HG02798 (cell line): ENCODE results near the gene KIAA1958.
"Not testable (repeated sequence)": the region's sequence is repeated elsewhere in the genome, so short reads cannot be mapped to it uniquely, and the experiment has no call there.

Experiments
- ATAC-seq: cut with Tn5 transposase; IDR thresholded peaks from one replicate; pipeline ENCODE4 v1.9.1; 2021; ENCODE audit warnings: mild to moderate bottlenecking; ENCODE audit not compliant: unreplicated experiment, poor library complexity

KIAA1958 gene

DNA sequence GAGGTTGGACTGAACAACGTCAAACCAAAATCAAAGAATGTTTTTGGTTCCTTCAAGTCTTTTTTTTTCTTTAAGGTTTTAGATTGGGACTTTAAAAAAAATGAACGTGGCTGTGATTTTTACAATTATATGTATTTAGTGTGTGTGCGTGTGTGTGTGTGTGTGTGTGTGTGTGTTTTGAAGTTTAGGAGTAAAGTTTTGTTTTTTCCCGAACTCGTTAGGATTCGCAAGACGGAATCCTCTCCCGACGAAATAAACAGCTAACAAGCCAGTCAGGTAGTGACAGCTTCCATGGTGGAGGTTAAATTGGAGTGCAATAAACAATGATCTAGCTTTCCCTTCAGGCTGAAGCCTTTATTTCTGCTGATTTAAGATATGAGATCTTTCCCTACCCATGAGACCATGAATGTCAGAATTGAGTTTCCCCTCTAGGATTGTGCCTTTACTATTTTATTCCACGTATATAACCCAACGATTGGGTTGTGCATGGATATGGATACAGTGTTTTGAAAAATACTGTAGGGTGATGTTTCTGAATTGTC, 1.2 kb downstream of the KIAA1958 start:
- ATAC-seq = no peak

DNA sequence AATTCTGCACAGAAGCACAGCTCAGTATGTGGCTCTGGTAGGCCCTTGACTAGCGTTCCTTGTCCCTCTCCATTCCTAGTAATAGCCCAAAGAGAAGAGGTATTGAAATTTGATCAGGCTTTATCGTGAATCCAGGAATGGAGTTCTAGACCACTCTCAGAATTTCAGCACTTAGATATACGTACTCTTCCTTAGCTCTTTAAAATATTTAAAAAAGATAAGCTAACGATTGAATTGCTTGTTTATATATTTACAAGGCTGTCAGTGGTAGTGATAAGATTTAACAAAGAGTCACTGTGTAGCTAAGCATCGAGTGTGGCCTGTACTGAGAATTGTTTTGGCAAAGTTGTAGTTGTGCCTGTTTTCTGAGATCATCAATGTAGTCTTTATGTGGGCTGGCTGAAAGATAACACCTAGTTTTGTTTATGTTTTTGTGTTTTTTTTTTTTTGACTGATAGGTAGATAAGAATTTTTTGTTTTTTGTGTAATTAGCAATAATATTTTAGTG, 2.5 kb downstream of the KIAA1958 start:
- ATAC-seq = no peak

DNA sequence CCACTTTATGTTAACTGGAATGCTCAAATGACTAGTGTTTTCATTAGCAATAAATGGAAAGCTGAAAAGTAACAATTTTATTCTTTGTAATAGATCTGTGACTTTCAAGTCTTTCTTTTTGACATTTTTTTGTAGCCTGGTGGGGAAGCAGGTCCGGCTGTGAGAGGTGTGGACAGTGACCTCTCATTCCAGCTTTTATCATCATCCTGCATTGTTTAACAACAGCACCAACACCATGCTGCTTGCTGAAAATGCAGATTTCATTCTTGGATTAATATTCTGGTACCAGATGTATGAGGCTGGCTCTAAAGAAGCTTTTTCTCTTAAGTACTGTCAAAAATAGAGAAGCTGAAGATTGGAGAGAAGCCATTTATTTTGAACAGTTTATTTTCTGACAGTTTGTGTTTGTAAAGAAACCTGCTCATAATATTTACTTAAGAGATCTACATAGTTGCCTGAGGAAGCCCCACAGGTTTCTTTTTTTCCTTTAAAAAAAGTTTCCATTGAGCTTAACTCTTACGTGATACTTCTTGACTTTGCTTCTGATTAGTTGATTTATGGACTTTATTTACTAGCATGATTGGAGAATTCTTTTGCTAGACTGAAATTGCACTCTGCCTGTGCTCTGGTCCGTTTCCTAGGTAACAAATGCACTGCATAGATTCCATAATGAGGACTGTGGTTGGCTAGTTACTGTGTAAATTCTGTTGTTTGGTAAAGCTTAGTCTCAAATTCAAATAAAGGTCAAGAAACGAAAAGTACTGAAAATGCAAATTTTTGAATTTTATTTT, 3.4 kb downstream of the KIAA1958 start:
- ATAC-seq = no peak

DNA sequence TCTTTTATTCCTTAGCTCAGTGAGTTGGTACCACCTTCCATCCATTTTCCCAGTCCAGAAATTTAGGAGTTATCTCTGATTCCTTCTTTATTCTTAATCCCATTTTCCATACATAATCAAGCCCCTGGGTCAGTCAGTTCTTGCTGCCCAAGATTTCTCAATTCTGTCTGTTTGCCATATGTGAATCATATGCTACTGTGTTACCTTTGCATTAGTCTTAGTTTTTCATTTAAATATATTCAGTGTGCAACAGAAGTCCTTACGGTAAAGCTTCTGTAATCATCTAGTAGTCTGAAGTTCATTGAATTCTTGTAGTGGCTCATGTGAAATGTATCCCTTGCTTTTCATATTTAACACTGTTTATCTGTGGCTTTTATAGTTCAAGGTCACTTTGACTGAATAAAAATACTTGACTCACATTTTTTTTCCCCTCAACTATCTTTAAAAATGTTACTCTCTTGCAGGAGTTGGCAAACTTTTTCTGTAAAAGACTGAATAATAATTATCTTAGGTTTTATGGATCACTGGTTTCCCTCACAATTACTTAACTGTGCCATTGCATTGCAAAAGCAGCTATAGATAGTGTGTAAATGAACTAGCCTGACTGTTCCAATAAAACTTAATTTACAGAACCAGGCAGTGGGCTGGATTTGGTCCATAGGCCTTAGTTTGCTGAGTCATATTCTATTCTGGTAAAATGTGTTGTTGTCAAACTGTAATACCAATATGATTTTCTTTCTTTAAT, 6.9 kb downstream of the KIAA1958 start:
- no peak for ATAC-seq

DNA sequence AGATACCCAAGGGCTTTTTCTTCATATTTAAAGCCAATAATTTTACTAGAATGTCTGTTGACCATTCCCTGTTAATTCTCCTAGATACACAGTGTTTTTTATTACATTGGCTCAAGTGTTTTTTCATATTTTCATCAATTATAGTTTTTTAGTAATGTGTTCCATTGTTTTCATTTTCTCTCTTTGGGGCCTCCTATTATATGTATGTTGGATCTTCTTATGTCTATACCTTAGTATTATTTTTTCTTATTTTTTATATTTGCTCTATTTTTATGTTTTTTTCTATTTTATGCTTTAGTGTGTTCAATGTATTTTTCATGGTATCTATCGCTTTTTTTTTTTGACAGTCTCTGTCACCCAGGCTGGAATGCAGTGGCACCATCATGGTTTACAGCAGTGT, 7.5 kb downstream of the KIAA1958 start:
- no peak for ATAC-seq

DNA sequence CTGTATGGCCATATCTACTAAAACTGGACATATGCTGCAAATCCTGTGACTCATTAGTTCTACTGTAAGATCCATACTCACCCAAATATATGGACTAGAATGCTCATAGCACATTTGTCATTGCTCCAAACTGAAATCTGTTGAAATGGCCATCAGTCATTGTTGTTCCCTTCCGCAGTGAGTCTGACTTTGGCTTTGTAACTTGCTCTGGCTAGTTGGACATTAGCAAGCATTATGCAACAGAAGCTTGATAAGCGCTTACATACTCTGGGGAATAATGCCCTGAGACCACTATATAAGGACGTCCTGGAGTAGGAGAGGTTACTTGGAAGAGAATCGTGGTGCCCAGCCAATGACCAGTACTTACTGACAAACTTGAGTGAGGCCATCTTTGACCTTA, 9.0 kb downstream of the KIAA1958 start:
- ATAC-seq = no peak

GRCh38 chr9:112496074-112496722, 9.6 kb downstream of the KIAA1958 start:
- no peak for ATAC-seq

GRCh38 chr9:112500842-112501241, 14.2 kb downstream of the KIAA1958 start:
- ATAC-seq = no peak

DNA sequence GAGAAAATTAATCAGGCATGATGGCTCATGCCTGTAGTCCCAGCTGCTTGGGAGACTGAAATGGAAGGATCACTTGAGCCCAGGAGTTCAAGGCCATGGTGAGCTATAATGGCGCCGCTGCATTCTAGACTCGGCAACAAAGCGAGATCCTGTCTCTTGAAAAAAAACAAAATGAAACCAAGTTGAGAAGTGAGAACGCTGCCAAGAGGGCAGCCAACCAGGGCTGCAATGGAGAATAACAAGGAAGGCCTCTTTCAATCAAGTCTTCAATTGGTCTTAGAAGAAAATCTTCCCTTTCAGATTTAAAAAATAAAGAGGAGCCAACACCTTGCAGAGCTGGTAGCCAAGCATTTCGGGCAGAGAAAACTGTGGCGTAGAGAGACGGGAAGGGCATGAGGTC, 14.7 kb downstream of the KIAA1958 start:
- ATAC-seq = no peak

- ATAC-seq = no peak
These were observed 15.7 kb downstream of the KIAA1958 start for GRCh38 chr9:112502175-112502946.

- ATAC-seq = no peak
These were observed 16.5 kb downstream of the KIAA1958 start for GRCh38 chr9:112503170-112503569.

DNA sequence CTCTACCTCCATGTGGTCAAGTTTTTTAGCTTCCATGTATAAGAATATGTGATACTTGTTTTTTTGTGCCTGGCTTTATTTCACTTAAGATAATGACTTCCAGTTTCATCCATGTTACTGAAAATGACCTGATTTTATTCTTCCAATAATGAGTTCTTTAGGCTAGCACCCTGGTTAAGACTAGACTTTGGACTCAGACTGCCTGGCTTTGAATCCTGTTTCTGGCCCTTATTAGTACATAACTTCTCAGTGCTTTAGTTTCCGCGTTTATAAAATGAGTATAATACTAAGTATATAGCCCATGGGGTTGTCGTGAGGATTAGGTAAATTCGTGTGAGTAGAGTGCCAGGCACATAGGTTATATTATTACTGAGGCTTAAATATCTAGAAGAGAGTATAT, 18.5 kb downstream of the KIAA1958 start:
- ATAC-seq = no peak

- ATAC-seq = no peak
These were observed 19.0 kb downstream of the KIAA1958 start for GRCh38 chr9:112505607-112506006.

DNA sequence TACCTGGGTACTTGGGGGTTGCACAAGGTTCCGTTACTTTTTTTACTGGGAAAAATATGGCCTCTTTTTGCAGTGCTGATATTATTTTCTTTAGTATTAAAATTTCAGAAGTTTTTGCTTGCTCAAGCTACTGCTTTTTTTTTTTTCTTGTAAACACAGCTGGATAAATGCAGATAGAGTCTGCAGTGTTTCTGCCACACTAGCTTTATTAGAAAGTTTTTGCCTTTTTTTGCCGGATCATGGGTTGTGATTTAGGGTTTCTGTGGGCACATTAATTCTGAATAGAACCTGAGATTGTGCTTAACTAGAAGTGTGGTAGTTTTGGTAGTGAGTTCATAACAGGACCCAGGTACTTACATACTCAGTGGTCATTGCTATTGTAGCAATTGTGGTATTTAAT, 19.9 kb downstream of the KIAA1958 start:
- ATAC-seq = no peak

- no peak for ATAC-seq
These were observed 20.5 kb downstream of the KIAA1958 start for GRCh38 chr9:112507001-112507680.

- no peak for ATAC-seq
These were observed 21.8 kb downstream of the KIAA1958 start for GRCh38 chr9:112508377-112508776.

DNA sequence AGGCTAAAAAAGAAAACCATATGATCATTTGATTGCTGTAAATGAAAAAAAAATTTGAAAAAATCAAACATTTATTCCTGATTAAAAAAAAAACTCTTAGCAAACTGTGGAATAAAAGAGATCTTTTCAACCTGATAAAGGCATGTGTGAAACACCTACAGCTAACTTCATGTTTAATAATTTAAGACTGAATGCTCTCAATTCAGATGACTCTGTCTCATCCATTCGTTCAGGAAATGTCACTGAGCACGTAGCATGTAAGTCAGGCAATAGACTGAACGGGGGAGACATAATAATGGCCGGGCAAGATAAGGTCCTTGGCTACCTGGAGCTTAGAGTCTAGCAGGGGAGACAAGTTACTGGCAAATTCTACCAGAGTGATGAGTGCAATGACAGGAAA, 25.8 kb downstream of the KIAA1958 start:
- not testable (repeated sequence) for ATAC-seq

- ATAC-seq = no peak
These were observed 30.1 kb downstream of the KIAA1958 start for GRCh38 chr9:112516769-112517168.

DNA sequence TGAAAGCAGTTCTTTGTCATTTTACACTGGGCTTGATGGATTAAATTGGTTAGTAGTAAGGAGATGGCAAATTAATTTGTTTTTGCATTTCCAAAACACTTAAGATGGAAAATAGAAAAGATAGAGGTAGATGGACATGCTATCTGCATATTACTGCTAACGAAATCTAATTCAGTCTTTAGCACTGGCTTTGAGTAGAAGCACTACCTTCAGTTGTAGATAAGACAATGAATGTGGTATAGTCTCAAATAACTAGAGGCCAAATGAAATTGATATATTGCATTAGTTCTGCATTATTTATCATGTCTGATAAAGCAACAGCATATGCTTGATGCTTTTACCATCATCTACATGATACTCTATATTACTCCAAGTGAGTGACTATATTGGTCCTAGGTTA, 33.4 kb downstream of the KIAA1958 start:
- no peak for ATAC-seq

GRCh38 chr9:112520656-112521055, 34.0 kb downstream of the KIAA1958 start:
- ATAC-seq = no peak
